ENCODE measurements around the gene TMEM256.

GRCh38 chr17:7393613-7394451 lies 10.1 kb downstream of the TMEM256 start:
- TF ChIP-seq CTCF (IDR thresholded peaks at IDR 0.05) (no peak), POLR2A (IDR thresholded peaks at IDR 0.05) (no peak)

All from ovary (tissue), 3 donors.